ENCODE results near the gene SLC4A5. TPM values are rescaled to one million over a fixed set of nuclear protein-coding genes. Genes with fewer than 3 reads are reported as not detected.
A peak's percentile ranks its signal among the peaks of the same experiment; 100 is the strongest.

Gene SLC4A5
- total RNA-seq, 1 experiment from 2014 or later = 1.8 TPM

- TF ChIP-seq JAZF1 (CRISPR knock-in tag; IDR thresholded peaks at IDR 0.05) (no peak), OVOL2 (CRISPR knock-in tag; IDR thresholded peaks at IDR 0.05; ENCODE audit: borderline replicate concordance) (no peak), TCF7 (CRISPR knock-in tag; IDR thresholded peaks at IDR 0.05; ENCODE audit: low read depth) (no peak), PRDM15 (CRISPR knock-in tag; IDR thresholded peaks at IDR 0.05) (no peak), SOX15 (CRISPR knock-in tag; IDR thresholded peaks at IDR 0.05) (no peak), NFATC4 (CRISPR knock-in tag; IDR thresholded peaks at IDR 0.05) (no peak), FOXK1 (CRISPR knock-in tag; IDR thresholded peaks at IDR 0.05) (no peak), ZNF671 (CRISPR knock-in tag; IDR thresholded peaks at IDR 0.05) (no peak), ARID4B (CRISPR knock-in tag; IDR thresholded peaks at IDR 0.05; ENCODE audit: borderline replicate concordance) (no peak), FOXJ3 (CRISPR knock-in tag; IDR thresholded peaks at IDR 0.05; ENCODE audit: borderline replicate concordance) (no peak), JUN (CRISPR knock-in tag; IDR thresholded peaks at IDR 0.05) (no peak), STAT6 (CRISPR knock-in tag; conservative IDR thresholded peaks at IDR 0.05; ENCODE audit: low read depth) (no peak), ZNF138 (CRISPR knock-in tag; conservative IDR thresholded peaks at IDR 0.05) (no peak)
- ChIA-PET CTCF (interaction anchor here (2.3 kb wide), 1 partner anchor 18 kb away, joined by 6 read pairs; no protein-coding TSS in a partner anchor), POLR2A (no interaction called here)
- Mint-ChIP-seq H3K27me3 (ENCODE audit: low read depth) (no peaks in the 10 kb centered on the region; the same call in 1 of the 2 replicates), H3K27ac (0 out of 2 replicates have a peak overlapping the region, but pooled peaks have one; percentile 25), H3K4me3 (no peak overlapping the region), H3K36me3 (no peaks in the 10 kb centered on the region), H3K4me1 (peaks cover 8% of the 10 kb centered on the region), H3K9me3 (no peaks in the 10 kb centered on the region)
- no peak for DNase-seq (ENCODE audit: low spot score)
- ATAC-seq = peak; percentile 79
Measured at GRCh38 chr2:74316627-74317295, 26.5 kb downstream of the SLC4A5 start.

- CTCF ChIA-PET = interaction anchor here (1.3 to 1.9 kb wide), 2 partner anchors 19 to 21 kb away, joined by 4 to 11 read pairs; no protein-coding TSS in a partner anchor
- TF ChIP-seq ZNF281 (CRISPR knock-in tag; IDR thresholded peaks at IDR 0.05) (no peak), SOX15 (CRISPR knock-in tag; IDR thresholded peaks at IDR 0.05) (no peak), SP1 (CRISPR knock-in tag; conservative IDR thresholded peaks at IDR 0.05) (no peak)
- POLR2A ChIA-PET = no interaction called here
- peaks cover 8% of the 10 kb centered on the region for H3K4me1 Mint-ChIP-seq
- no peaks in the 10 kb centered on the region for H3K36me3 Mint-ChIP-seq
- ATAC-seq = no peak
- H3K9me3 Mint-ChIP-seq = no peaks in the 10 kb centered on the region
- no peak overlapping the region for H3K27ac Mint-ChIP-seq
- H3K27me3 Mint-ChIP-seq (ENCODE audit: low read depth) = peaks cover 4% of the 10 kb centered on the region
- DNase-seq (ENCODE audit: low spot score) = no peak
- H3K4me3 Mint-ChIP-seq = no peak overlapping the region
Measured at GRCh38 chr2:74314107-74314506, 29.1 kb downstream of the SLC4A5 start.
